WTC11 (cell line): ENCODE results near the gene PYGL.

Experiments
- CREB1 ChIP-seq: sonication (generic); formaldehyde crosslinking; IDR thresholded peaks from 2 replicates; pipeline ENCODE4 v1.8.0; 2023; ENCODE audit warnings: mild to moderate bottlenecking, missing genetic modification reagents
- NR3C1 ChIP-seq: sonication (generic); formaldehyde crosslinking; conservative IDR thresholded peaks from 2 replicates; pipeline ENCODE4 v1.8.1; 2023; ENCODE audit warnings: low read depth, mild to moderate bottlenecking, missing genetic modification reagents
- TF ChIP-seq, protein P1 (sequence below): fragments of 200-600 bp; IDR thresholded peaks from 2 replicates; pipeline ENCODE4 v1.8.0; 2022; ENCODE audit warnings: antibody characterized with exemption
- TF ChIP-seq, protein P2 (sequence below): sonication (generic); formaldehyde crosslinking; IDR thresholded peaks from 2 replicates; pipeline ENCODE4 v1.8.1; 2022; ENCODE audit warnings: mild to moderate bottlenecking, missing genetic modification reagents, moderate library complexity, borderline replicate concordance

DNA sequence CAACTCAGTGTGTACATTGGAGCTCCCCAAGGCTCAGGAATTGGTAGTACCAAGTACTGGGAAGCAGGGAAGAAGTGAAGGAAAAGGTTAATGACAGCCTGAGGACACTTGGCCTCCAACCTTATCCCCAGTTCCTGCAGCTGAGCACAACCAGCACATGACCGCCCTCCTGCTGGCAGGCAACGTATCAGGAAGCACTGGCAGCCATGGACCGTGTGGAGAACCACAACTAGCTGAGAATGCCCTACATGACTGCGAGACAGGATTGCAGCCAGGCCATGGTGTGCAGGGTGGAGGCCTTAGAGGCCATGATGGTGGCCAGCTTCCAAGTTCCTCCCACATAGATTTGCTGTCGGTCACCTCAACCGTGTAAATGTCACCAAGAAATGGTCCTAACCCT is 26.8 kb downstream of the PYGL start:
- TF ChIP-seq, protein P1, sequence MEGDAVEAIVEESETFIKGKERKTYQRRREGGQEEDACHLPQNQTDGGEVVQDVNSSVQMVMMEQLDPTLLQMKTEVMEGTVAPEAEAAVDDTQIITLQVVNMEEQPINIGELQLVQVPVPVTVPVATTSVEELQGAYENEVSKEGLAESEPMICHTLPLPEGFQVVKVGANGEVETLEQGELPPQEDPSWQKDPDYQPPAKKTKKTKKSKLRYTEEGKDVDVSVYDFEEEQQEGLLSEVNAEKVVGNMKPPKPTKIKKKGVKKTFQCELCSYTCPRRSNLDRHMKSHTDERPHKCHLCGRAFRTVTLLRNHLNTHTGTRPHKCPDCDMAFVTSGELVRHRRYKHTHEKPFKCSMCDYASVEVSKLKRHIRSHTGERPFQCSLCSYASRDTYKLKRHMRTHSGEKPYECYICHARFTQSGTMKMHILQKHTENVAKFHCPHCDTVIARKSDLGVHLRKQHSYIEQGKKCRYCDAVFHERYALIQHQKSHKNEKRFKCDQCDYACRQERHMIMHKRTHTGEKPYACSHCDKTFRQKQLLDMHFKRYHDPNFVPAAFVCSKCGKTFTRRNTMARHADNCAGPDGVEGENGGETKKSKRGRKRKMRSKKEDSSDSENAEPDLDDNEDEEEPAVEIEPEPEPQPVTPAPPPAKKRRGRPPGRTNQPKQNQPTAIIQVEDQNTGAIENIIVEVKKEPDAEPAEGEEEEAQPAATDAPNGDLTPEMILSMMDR, result no peak
- TF ChIP-seq, protein P2, sequence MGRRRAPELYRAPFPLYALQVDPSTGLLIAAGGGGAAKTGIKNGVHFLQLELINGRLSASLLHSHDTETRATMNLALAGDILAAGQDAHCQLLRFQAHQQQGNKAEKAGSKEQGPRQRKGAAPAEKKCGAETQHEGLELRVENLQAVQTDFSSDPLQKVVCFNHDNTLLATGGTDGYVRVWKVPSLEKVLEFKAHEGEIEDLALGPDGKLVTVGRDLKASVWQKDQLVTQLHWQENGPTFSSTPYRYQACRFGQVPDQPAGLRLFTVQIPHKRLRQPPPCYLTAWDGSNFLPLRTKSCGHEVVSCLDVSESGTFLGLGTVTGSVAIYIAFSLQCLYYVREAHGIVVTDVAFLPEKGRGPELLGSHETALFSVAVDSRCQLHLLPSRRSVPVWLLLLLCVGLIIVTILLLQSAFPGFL (CRISPR knock-in tag), result no peak
- TF ChIP-seq CREB1 (CRISPR knock-in tag) (no peak), NR3C1 (CRISPR knock-in tag) (no peak)
